HFF-Myc (cell line): ENCODE results near the gene C17orf50.

Experiments used
- DNase-seq: peaks from one replicate; pipeline ENCODE4 v3.0.0-alpha.2; 2011; ENCODE audit warnings: low read depth; ENCODE audit errors: extremely low read depth
- H3K4me3 ChIP-seq: replicated peaks from 2 replicates; pipeline ENCODE4 v1.5.1; 2011; ENCODE audit warnings: low read depth, mild to moderate bottlenecking, control low read depth, low read length
- CTCF ChIP-seq: IDR thresholded peaks from 2 replicates; pipeline ENCODE4 v1.5.1; 2012; ENCODE audit warnings: mild to moderate bottlenecking, low read depth, low read length, control low read depth; ENCODE audit errors: missing control alignments

C17orf50 gene

GRCh38 chr17:35766903-35767510 lies 6.3 kb downstream of the C17orf50 start:
- TF ChIP-seq CTCF: peak; percentile 53
- H3K4me3 ChIP-seq: no peak overlapping the region
- no peak for DNase-seq

- DNase-seq: no peak
- no peak for TF ChIP-seq CTCF
- no peak overlapping the region for H3K4me3 ChIP-seq
Observed at GRCh38 chr17:35768797-35769196, 8.1 kb downstream of the C17orf50 start.

- TF ChIP-seq CTCF: peak; percentile 32
- H3K4me3 ChIP-seq: no peak overlapping the region
- DNase-seq: no peak
Observed at GRCh38 chr17:35769895-35770486, 9.3 kb downstream of the C17orf50 start.

GRCh38 chr17:35773129-35773528 lies 12.4 kb downstream of the C17orf50 start:
- DNase-seq: no peak
- no peak for TF ChIP-seq CTCF

GRCh38 chr17:35773679-35774425 lies 13.2 kb downstream of the C17orf50 start:
- TF ChIP-seq CTCF: no peak
- no peak overlapping the region for H3K4me3 ChIP-seq
- DNase-seq: no peak

More at GRCh38 chr17:35773129-35773528, 12.4 kb downstream of the C17orf50 start:
- no peak overlapping the region for H3K4me3 ChIP-seq

- H3K4me3 ChIP-seq: no peak overlapping the region
- no peak for TF ChIP-seq CTCF
- DNase-seq: no peak
Observed at GRCh38 chr17:35774499-35774898, 13.8 kb downstream of the C17orf50 start.
